ENCODE results near the gene NRDC.
"Not testable (repeated sequence)": the region's sequence is repeated elsewhere in the genome, so short reads cannot be mapped to it uniquely, and the experiment has no call there.

NRDC gene

GRCh38 chr1:51840182-51840581 is 38.3 kb downstream of the NRDC start:
- Histone ChIP-seq H3K4me3 (ENCODE audit: low read depth in 1 of 2, low read length in 2 of 2) (no peak overlapping the region), H3K27ac (ENCODE audit: low read length) (no peak overlapping the region), H3K27me3 (ENCODE audit: low read depth, low read length) (no peaks in the 10 kb centered on the region), H3K9me3 (ENCODE audit: control insufficient read depth in 1 of 2, low read length in 2 of 2) (no peaks in the 10 kb centered on the region), H3K4me1 (ENCODE audit: control insufficient read depth in 1 of 2, insufficient read depth in 2 of 2, low read length in 2 of 2) (no peaks in the 10 kb centered on the region), H3K36me3 (ENCODE audit: control insufficient read depth in 1 of 2, insufficient read depth in 2 of 2, low read length in 2 of 2) (peaks cover 13 to 19% of the 10 kb centered on the region in 2 donors)

- Histone ChIP-seq H3K4me3 (ENCODE audit: low read depth in 1 of 2, low read length in 2 of 2) (no peak overlapping the region), H3K4me1 (ENCODE audit: control insufficient read depth in 1 of 2, insufficient read depth in 2 of 2, low read length in 2 of 2) (no peaks in the 10 kb centered on the region), H3K27ac (ENCODE audit: low read length) (no peak overlapping the region), H3K36me3 (ENCODE audit: control insufficient read depth in 1 of 2, insufficient read depth in 2 of 2, low read length in 2 of 2) (peaks cover 13 to 19% of the 10 kb centered on the region in 2 donors), H3K27me3 (ENCODE audit: low read depth, low read length) (no peaks in the 10 kb centered on the region), H3K9me3 (ENCODE audit: control insufficient read depth in 1 of 2, low read length in 2 of 2) (no peaks in the 10 kb centered on the region)
Measured at GRCh38 chr1:51839094-51839493, 39.4 kb downstream of the NRDC start.

DNA sequence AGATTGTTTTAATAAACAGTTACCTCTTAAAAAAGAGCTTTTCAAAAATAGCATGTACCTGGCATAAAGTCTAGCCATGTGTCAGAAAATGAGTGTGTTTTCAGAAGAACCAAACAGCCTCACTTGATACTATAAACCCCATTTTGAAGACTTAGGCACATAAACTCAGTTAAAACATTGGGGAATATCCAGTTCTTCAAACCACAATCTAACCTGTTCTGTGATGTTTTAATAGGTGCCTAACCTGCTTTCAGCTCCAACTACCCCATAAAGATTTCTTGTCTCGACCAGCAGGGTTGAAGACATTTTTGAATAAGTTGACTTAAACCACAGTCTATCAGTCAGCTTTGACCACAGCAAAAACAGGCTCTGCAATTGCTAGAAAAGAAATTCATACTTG is 41.3 kb downstream of the NRDC start:
- no peaks in the 10 kb centered on the region for H3K9me3 ChIP-seq (ENCODE audit: control insufficient read depth in 1 of 2, low read length in 2 of 2)
- no peak overlapping the region for H3K27ac ChIP-seq (ENCODE audit: low read length)
- no peak overlapping the region for H3K4me3 ChIP-seq (ENCODE audit: low read depth in 1 of 2, low read length in 2 of 2)
- no peaks in the 10 kb centered on the region for H3K27me3 ChIP-seq (ENCODE audit: low read depth, low read length)
- peaks cover 20 to 24% of the 10 kb centered on the region in 2 donors for H3K36me3 ChIP-seq (ENCODE audit: control insufficient read depth in 1 of 2, insufficient read depth in 2 of 2, low read length in 2 of 2)
- H3K4me1 ChIP-seq (ENCODE audit: control insufficient read depth in 1 of 2, insufficient read depth in 2 of 2, low read length in 2 of 2) = no peaks in the 10 kb centered on the region

DNA sequence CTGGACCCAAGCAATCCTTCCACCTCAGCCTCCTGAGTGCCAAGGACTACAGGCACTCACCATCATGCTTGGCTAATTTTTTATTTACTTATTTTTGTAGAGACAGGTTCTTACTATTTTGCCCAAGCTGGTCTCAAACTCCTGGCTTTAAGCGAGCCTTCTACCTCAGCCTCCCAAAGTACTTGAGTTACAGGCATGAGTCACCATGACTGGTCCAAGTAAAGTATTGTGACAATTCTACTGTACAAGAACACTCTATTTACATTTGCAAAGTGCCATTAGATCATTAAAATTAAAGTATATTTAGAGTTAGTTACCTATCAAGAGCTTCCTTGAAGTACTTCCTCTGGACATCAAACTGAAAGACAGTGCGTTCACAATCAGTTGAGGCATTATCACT is 44.8 kb downstream of the NRDC start:
- Histone ChIP-seq H3K36me3 (ENCODE audit: control insufficient read depth in 1 of 2, insufficient read depth in 2 of 2, low read length in 2 of 2) (peaks cover 24 to 26% of the 10 kb centered on the region in 2 donors), H3K27ac (ENCODE audit: low read length) (no peak overlapping the region), H3K27me3 (ENCODE audit: low read depth, low read length) (no peaks in the 10 kb centered on the region), H3K9me3 (ENCODE audit: control insufficient read depth in 1 of 2, low read length in 2 of 2) (no peaks in the 10 kb centered on the region), H3K4me3 (ENCODE audit: low read depth in 1 of 2, low read length in 2 of 2) (no peak overlapping the region), H3K4me1 (ENCODE audit: control insufficient read depth in 1 of 2, insufficient read depth in 2 of 2, low read length in 2 of 2) (no peaks in the 10 kb centered on the region)

DNA sequence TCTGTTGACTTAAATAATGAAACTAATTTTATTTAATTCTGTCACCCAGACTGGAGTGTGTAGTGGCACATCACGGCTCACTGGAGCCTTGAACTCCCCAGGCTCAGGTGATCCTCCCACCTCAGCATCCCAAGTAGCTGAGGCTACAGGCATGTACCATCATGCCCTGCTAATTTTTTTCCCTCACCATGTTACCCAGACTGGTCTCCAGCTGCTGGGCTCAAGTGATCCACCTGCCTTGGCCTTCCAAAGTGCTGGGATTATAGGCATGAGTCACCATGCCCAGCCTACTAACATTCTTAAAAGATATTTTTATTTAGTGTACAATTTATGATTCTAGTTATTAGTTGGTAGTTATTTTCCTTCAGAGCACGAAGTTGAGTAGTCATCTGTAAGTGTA is 49.5 kb downstream of the NRDC start:
- no peak overlapping the region for H3K27ac ChIP-seq (ENCODE audit: low read length)
- H3K36me3 ChIP-seq (ENCODE audit: control insufficient read depth in 1 of 2, insufficient read depth in 2 of 2, low read length in 2 of 2) = peaks cover 29 to 43% of the 10 kb centered on the region in 2 donors
- no peaks in the 10 kb centered on the region for H3K4me1 ChIP-seq (ENCODE audit: control insufficient read depth in 1 of 2, insufficient read depth in 2 of 2, low read length in 2 of 2)
- H3K4me3 ChIP-seq (ENCODE audit: low read depth in 1 of 2, low read length in 2 of 2) = no peak overlapping the region
- no peaks in the 10 kb centered on the region for H3K9me3 ChIP-seq (ENCODE audit: control insufficient read depth in 1 of 2, low read length in 2 of 2)
- no peaks in the 10 kb centered on the region for H3K27me3 ChIP-seq (ENCODE audit: low read depth, low read length)

DNA sequence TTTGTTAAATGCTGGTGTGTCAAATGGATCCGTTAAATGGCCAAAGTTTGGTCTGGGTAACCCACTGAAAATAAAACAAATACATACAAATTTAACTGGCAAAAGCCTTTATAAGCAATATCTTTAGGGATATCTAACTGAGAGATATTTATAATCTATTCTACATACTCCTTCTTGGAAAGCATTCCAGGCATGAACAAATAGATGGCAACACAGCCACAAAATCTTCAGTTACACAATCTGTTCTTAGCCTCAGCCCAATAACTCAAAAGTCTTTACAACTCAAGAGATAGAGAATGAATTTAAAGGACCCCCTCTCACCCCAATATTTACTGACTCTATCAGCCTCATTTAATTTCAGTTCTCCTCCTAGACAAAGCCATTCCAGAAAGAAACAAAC is 58.7 kb downstream of the NRDC start:
- H3K9me3 ChIP-seq (ENCODE audit: control insufficient read depth in 1 of 2, low read length in 2 of 2) = no peaks in the 10 kb centered on the region
- H3K36me3 ChIP-seq (ENCODE audit: control insufficient read depth in 1 of 2, insufficient read depth in 2 of 2, low read length in 2 of 2) = peaks cover 44 to 51% of the 10 kb centered on the region in 2 donors
- no peaks in the 10 kb centered on the region for H3K4me1 ChIP-seq (ENCODE audit: control insufficient read depth in 1 of 2, insufficient read depth in 2 of 2, low read length in 2 of 2)
- no peak overlapping the region for H3K4me3 ChIP-seq (ENCODE audit: low read depth in 1 of 2, low read length in 2 of 2)
- no peak overlapping the region for H3K27ac ChIP-seq (ENCODE audit: low read length)
- H3K27me3 ChIP-seq (ENCODE audit: low read depth, low read length) = no peaks in the 10 kb centered on the region

DNA sequence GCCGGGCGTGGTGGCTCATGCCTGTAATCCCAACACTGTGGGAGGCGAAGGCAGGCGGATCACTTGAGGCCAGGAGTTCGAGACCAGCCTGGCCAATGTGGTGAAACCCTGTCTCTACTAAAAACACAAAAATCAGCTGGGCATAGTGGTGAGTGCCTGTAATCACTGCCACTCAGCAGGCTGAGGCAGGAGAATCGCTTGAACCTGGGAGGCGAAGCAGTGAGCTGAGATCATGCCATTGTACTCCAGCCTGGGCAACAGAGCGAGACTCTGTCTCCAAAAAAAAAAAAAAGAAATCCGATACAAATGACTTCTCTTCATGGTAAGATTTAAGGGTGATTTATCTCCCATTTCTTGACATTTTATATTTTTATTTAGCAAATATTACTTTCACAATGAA is 59.5 kb downstream of the NRDC start:
- not testable (repeated sequence) for H3K4me1 ChIP-seq (ENCODE audit: control insufficient read depth in 1 of 2, insufficient read depth in 2 of 2, low read length in 2 of 2); H3K27ac ChIP-seq (ENCODE audit: low read length); H3K9me3 ChIP-seq (ENCODE audit: control insufficient read depth in 1 of 2, low read length in 2 of 2); H3K27me3 ChIP-seq (ENCODE audit: low read depth, low read length); H3K4me3 ChIP-seq (ENCODE audit: low read depth in 1 of 2, low read length in 2 of 2)
- peaks cover 45 to 51% of the 10 kb centered on the region in 2 donors for H3K36me3 ChIP-seq (ENCODE audit: control insufficient read depth in 1 of 2, insufficient read depth in 2 of 2, low read length in 2 of 2)

DNA sequence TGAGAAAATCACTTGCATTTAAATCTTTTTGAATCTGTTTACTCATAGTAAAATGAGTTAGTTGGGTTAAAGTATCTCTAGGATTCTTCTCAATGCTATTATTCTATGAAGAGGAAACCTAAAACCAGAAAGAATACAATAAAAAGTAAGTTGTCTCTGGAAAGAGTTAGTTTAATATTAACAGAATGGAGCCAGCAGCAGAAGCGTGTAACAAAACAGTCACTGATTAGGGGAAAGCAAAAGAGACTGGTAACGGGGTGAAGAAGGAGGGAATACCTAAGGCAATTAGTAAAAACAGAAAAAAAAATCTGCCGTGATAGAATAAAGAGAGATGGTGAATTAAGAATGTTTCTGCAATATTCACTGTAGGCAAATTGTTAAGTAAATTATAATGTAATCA is 60.0 kb downstream of the NRDC start:
- H3K27me3 ChIP-seq (ENCODE audit: low read depth, low read length) = no peaks in the 10 kb centered on the region
- no peak overlapping the region for H3K27ac ChIP-seq (ENCODE audit: low read length)
- no peaks in the 10 kb centered on the region for H3K4me1 ChIP-seq (ENCODE audit: control insufficient read depth in 1 of 2, insufficient read depth in 2 of 2, low read length in 2 of 2)
- peaks cover 47 to 55% of the 10 kb centered on the region in 2 donors for H3K36me3 ChIP-seq (ENCODE audit: control insufficient read depth in 1 of 2, insufficient read depth in 2 of 2, low read length in 2 of 2)
- no peaks in the 10 kb centered on the region for H3K9me3 ChIP-seq (ENCODE audit: control insufficient read depth in 1 of 2, low read length in 2 of 2)
- H3K4me3 ChIP-seq (ENCODE audit: low read depth in 1 of 2, low read length in 2 of 2) = no peak overlapping the region

DNA sequence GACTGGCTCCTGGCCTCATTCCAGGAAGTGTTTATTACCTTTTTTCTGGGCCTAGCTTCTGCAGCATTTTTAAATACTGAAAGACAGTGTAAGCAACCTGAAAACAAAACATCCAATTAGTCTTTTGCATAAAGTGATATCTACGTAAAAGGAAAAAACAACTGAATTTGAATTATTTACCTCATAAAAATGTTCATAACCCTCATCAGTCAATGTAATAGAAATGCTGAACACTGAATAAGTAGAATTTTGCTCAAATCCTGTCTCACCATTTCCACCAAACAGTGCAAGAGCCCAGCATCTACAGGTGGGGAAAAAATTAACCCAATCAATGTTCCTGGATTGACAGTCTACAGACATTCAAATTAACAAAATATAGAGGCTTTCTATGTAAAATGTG is 64.0 kb downstream of the NRDC start:
- H3K4me3 ChIP-seq (ENCODE audit: low read depth in 1 of 2, low read length in 2 of 2) = no peak overlapping the region
- H3K36me3 ChIP-seq (ENCODE audit: control insufficient read depth in 1 of 2, insufficient read depth in 2 of 2, low read length in 2 of 2) = peaks cover 35 to 52% of the 10 kb centered on the region in 2 donors
- no peaks in the 10 kb centered on the region for H3K27me3 ChIP-seq (ENCODE audit: low read depth, low read length)
- no peaks in the 10 kb centered on the region for H3K9me3 ChIP-seq (ENCODE audit: control insufficient read depth in 1 of 2, low read length in 2 of 2)
- H3K4me1 ChIP-seq (ENCODE audit: control insufficient read depth in 1 of 2, insufficient read depth in 2 of 2, low read length in 2 of 2) = no peaks in the 10 kb centered on the region
- no peak overlapping the region for H3K27ac ChIP-seq (ENCODE audit: low read length)

DNA sequence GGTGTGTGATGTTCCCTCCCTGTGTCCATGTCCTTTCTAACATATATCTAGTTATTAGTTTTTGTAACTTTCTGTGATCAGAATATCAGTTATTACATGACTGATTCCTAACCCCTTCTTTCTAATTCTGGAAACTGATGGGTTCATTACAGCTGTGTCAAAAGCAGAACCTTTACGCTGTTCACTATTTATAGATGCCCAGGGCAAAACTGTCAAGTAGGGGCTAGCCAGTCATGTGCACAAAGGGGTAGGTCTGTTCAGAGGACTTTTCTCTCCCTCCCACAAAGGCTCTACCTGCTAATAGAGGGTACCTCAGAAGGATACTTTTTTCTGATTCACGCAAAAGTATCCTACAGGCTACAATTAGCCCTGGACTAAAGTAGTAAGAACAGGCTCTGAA is 79.2 kb downstream of the NRDC start:
- Histone ChIP-seq H3K4me1 (ENCODE audit: control insufficient read depth in 1 of 2, insufficient read depth in 2 of 2, low read length in 2 of 2) (no peaks in the 10 kb centered on the region), H3K27ac (ENCODE audit: low read length) (no peak overlapping the region), H3K4me3 (ENCODE audit: low read depth in 1 of 2, low read length in 2 of 2) (no peak overlapping the region), H3K36me3 (ENCODE audit: control insufficient read depth in 1 of 2, insufficient read depth in 2 of 2, low read length in 2 of 2) (peaks cover 50 to 51% of the 10 kb centered on the region in 2 donors), H3K9me3 (ENCODE audit: control insufficient read depth in 1 of 2, low read length in 2 of 2) (no peaks in the 10 kb centered on the region), H3K27me3 (ENCODE audit: low read depth, low read length) (no peaks in the 10 kb centered on the region)

GRCh38 chr1:51794868-51795267 is 83.7 kb downstream of the NRDC start:
- H3K4me3 ChIP-seq (ENCODE audit: low read depth in 1 of 2, low read length in 2 of 2) = no peak overlapping the region
- no peaks in the 10 kb centered on the region for H3K4me1 ChIP-seq (ENCODE audit: control insufficient read depth in 1 of 2, insufficient read depth in 2 of 2, low read length in 2 of 2)
- no peaks in the 10 kb centered on the region for H3K9me3 ChIP-seq (ENCODE audit: control insufficient read depth in 1 of 2, low read length in 2 of 2)
- H3K27me3 ChIP-seq (ENCODE audit: low read depth, low read length) = no peaks in the 10 kb centered on the region
- no peak overlapping the region for H3K27ac ChIP-seq (ENCODE audit: low read length)
- H3K36me3 ChIP-seq (ENCODE audit: control insufficient read depth in 1 of 2, insufficient read depth in 2 of 2, low read length in 2 of 2) = peaks cover 75 to 79% of the 10 kb centered on the region in 2 donors

GRCh38 chr1:51794260-51794659 is 84.3 kb downstream of the NRDC start:
- no peak overlapping the region for H3K27ac ChIP-seq (ENCODE audit: low read length)

More at GRCh38 chr1:51794260-51794659, 84.3 kb downstream of the NRDC start:
- peaks cover 75 to 79% of the 10 kb centered on the region in 2 donors for H3K36me3 ChIP-seq (ENCODE audit: control insufficient read depth in 1 of 2, insufficient read depth in 2 of 2, low read length in 2 of 2)
- no peaks in the 10 kb centered on the region for H3K27me3 ChIP-seq (ENCODE audit: low read depth, low read length)
- no peak overlapping the region for H3K4me3 ChIP-seq (ENCODE audit: low read depth in 1 of 2, low read length in 2 of 2)
- no peaks in the 10 kb centered on the region for H3K9me3 ChIP-seq (ENCODE audit: control insufficient read depth in 1 of 2, low read length in 2 of 2)
- H3K4me1 ChIP-seq (ENCODE audit: control insufficient read depth in 1 of 2, insufficient read depth in 2 of 2, low read length in 2 of 2) = no peaks in the 10 kb centered on the region

Measured in muscle layer of duodenum (tissue), 2 donors.